SU-DHL-6 (cell line): Measurements from ENCODE around the gene VSX1.

Experiments used
- CTCF ChIP-seq: fragments of 200-600 bp; sonication (generic); IDR thresholded peaks from one replicate; pipeline ENCODE4 v1.5.1; 2017; ENCODE audit warnings: antibody characterized with exemption, mild to moderate bottlenecking, low read length, moderate library complexity; ENCODE audit not compliant: insufficient read depth, poor library complexity, severe bottlenecking
- EZH2phosphoT487 ChIP-seq: fragments of 200-600 bp; sonication (generic), shearing (Covaris generic); conservative IDR thresholded peaks from 2 replicates; pipeline ENCODE4 v1.6.1; 2018; ENCODE audit warnings: mild to moderate bottlenecking, antibody characterized with exemption, low read length, moderate library complexity, mixed read lengths

DNA sequence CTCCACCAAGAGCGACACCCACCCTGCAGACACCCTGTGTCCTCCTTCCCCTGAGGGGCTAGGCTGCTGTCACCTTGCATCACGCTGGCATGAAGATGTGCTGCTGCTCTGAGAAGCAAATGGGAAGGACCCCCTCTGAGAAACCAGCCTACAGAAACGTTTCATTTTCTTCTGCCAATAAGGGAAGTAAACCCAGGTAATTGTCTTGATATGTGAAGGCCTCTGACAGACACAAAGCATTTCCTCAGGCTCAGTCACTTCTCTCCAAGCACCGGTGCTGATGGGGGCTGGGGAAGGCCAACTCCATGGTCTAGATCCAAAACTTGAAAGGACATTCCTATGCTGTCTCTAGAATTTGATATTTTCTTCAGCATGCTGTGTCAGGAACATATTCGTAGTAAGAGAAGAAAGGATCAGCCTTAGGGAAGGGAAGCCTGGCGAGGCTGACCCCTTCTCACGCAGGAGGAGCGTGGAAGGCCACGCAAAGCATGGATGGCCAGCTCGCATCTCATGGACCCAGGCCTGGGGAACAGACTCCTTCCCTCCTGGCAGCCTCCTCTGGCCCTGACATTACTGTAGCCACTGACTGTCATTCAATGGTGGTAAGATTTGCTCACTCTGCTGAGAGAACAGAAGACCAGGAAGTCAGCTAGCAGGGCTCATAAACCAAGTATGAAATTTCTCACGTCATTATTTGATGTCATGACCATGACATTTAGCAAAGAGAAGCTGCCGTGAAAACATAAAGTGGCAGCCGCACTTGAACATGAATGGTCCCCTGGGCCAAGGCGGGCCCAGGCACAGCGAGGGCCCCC lies 44.4 kb downstream of the VSX1 start:
- TF ChIP-seq CTCF (no peak), EZH2phosphoT487 (no peak)
